ENCODE data around the gene ADAM10. TPM values are rescaled to one million over a fixed set of nuclear protein-coding genes. Genes with fewer than 3 reads are reported as not detected.

Gene ADAM10
- total and polyA plus RNA-seq, 2 of the 8 experiments (the other 6 are each of a cell fraction or from before 2014, with no cell fraction given): 46.5 to 163 TPM

- H4K5ac ChIP-seq (ENCODE audit: insufficient read length, low read depth, low read length): no peak overlapping the region
- H3K27me3 ChIP-seq (replicated peaks in 1 of 4; ENCODE audit: control insufficient read depth in 3 of 4, extremely low read depth in 1 of 4, insufficient read depth in 3 of 4, low read length in 3 of 4): no peaks in the 10 kb centered on the region
- no peak for DNase-seq (ENCODE audit: low read depth in 1 of 2, low spot score in 2 of 2)
- H3K18ac ChIP-seq (ENCODE audit: extremely low read depth, low read length): no peak overlapping the region
- no peak overlapping the region for H3K4me2 ChIP-seq (ENCODE audit: insufficient read depth in 1 of 2, low read depth in 2 of 2, low read length in 2 of 2)
- no peak overlapping the region for H3K4me3 ChIP-seq (ENCODE audit: extremely low read depth in 1 of 4, insufficient read depth in 2 of 4, low read depth in 3 of 4, low read length in 4 of 4)
- POLR2A ChIA-PET (ENCODE audit: partially characterized antibody): interaction anchor here (2.2 kb wide), 1 partner anchor 9 kb away, joined by 10 read pairs; the partner anchor contains the start of gene ADAM10
- 86 to 100% methylated on average over 1 to 4 of the region's 4 CpGs for WGBS, 2 experiments (ENCODE audit: extremely low coverage in 1 of 2, insufficient coverage in 1 of 2, insufficient read length in 1 of 2, insufficient replicate concordance in 2 of 2, low coverage in 1 of 2, low lambda C conversion rate in 2 of 2, missing lambda C conversion rate in 1 of 2)
- H3K36me3 ChIP-seq (ENCODE audit: control insufficient read depth in 2 of 4, insufficient read depth in 4 of 4, low read length in 3 of 4): no peaks in the 10 kb centered on the region
- peaks cover 11 to 25% of the 10 kb centered on the region in 2 experiments for H4K20me1 ChIP-seq (replicated peaks in 1 of 2; ENCODE audit: control insufficient read depth in 1 of 2, insufficient read depth in 2 of 2, low read length in 2 of 2)
- no peak overlapping the region for H2BK12ac ChIP-seq (ENCODE audit: low read depth, low read length)
- no peak overlapping the region for H2AK5ac ChIP-seq (ENCODE audit: low read depth, low read length)
- no peak overlapping the region for H2AFZ ChIP-seq (ENCODE audit: low read length)
- no peaks in the 10 kb centered on the region for H3K23me2 ChIP-seq (ENCODE audit: low read depth, low read length)
- H4K8ac ChIP-seq (ENCODE audit: extremely low read depth, insufficient read depth, low read length): no peak overlapping the region
- no peak overlapping the region for H3K56ac ChIP-seq (replicated peaks; ENCODE audit: insufficient read length, low read depth, low read length)
- no peak overlapping the region for H3K4ac ChIP-seq (replicated peaks; ENCODE audit: insufficient read length, low read depth, low read length)
- no peak for FAIRE-seq
- CTCF ChIA-PET (ENCODE audit: partially characterized antibody): no interaction called here
- H2BK5ac ChIP-seq (ENCODE audit: low read depth, low read length): no peak overlapping the region
- H3K14ac ChIP-seq (ENCODE audit: insufficient read length): no peak overlapping the region
- H3K27ac ChIP-seq (ENCODE audit: low read depth, low read length): no peak overlapping the region
- no peak overlapping the region for H2BK20ac ChIP-seq (ENCODE audit: low read length)
- H3K23ac ChIP-seq (ENCODE audit: insufficient read length): no peak overlapping the region
- H3K4me1 ChIP-seq (replicated peaks in 1 of 4; ENCODE audit: control insufficient read depth in 3 of 4, insufficient read depth in 4 of 4, low read length in 3 of 4): peaks cover 2 to 7% (median 5%) of the 10 kb centered on the region in 4 experiments
- no peak overlapping the region for H3K9ac ChIP-seq (replicated peaks in 1 of 4; ENCODE audit: extremely low read depth in 1 of 4, low read depth in 3 of 4, low read length in 3 of 4)
- TF ChIP-seq SP1 (IDR thresholded peaks at IDR 0.05; ENCODE audit: low read depth, low read length): no peak
- TF ChIP-seq ATF2 (IDR thresholded peaks at IDR 0.05; ENCODE audit: low read length): no peak
- no peak for TF ChIP-seq BCL11A (IDR thresholded peaks at IDR 0.05; ENCODE audit: low read depth in 2 of 2, low read length in 2 of 2)
- H3K9me3 ChIP-seq (ENCODE audit: insufficient read depth in 2 of 2, low read depth in 1 of 2, low read length in 1 of 2): no peaks in the 10 kb centered on the region
- H2BK120ac ChIP-seq (replicated peaks; ENCODE audit: low read depth, low read length): no peak overlapping the region
- no peaks in the 10 kb centered on the region; the same call in 1 of the 2 replicates for H3K79me1 ChIP-seq (ENCODE audit: low read depth, low read length)
- peaks cover 13 to 95% of the 10 kb centered on the region in 2 experiments; a peak in 3 of 4 replicates for H3K79me2 ChIP-seq (ENCODE audit: control insufficient read depth in 1 of 2, insufficient read depth in 2 of 2, low read length in 2 of 2)
- no peak overlapping the region for H2BK15ac ChIP-seq (ENCODE audit: low read length)
- no peak overlapping the region for H4K91ac ChIP-seq (replicated peaks; ENCODE audit: insufficient read length, low read length)
Observed at GRCh38 chr15:58740436-58740835, 9.1 kb downstream of the ADAM10 start.

Data from H1 (cell line).